GM21381 (cell line): ENCODE measurements around the gene TAF10.

Experiments used
- ATAC-seq: cut with Tn5 transposase; IDR thresholded peaks from one replicate; pipeline ENCODE4 v1.9.1; 2021; ENCODE audit warnings: mild to moderate bottlenecking, moderate library complexity; ENCODE audit not compliant: unreplicated experiment

Gene TAF10

DNA sequence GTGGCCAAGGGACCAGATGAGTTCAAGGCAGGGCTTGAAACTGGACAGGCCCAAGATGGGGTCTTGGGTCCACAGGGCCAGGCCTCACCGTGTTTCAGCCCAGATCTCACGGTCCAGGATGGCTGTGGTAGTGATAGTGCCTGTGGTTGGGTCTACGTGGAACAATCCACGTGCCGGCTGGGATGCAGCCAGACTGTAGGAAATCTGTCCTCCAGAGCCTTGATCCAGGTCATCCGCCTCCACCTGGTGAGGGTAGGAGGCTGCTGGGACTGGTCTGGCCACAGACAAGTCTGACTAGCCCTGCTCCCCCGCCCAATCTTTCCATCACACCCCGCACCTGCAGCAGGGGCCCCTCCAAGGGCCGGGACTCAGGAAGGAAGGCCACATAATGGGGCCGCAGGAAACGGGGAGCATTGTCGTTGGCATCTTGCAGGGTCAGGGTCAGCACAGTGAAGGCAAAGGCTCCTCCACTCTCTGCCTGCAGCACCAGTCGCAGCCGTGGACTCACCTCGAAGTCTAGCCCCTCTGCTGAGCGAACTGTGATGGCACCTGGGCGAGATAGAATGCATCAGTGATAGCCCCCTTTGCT, 13.9 kb upstream of the TAF10 start:
- no peak for ATAC-seq

DNA sequence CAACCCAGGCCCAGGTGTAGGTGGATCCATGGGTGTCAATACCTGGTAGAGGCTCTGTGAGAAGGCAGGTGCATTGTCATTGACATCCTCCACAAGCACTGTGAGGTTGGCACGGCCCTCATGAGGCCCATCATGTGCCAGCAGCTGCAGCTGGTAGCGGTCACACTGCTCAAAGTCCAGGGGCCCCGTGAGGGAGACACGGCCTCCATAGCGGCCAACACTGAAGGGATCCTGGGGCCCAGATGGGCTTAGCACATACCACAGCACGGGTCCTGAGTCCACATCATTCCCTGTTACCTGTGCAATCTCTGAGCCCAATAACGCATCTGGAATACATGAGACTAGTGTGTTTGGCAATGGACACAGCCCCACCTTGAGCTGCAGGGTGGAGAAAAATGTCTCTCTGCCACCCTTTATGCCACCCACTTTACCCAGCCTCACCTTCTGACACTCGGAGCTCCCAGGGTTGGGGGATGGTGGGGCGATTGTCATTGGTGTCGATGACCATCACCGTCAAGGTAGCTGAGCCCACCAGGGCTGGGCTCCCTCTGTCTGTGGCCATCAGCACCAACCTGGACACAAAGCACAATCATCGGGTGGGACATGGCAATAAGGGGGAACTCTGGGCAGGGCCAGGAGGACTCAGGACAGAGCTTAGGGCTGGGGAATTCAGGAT, 13.3 kb upstream of the TAF10 start:
- ATAC-seq = no peak

DNA sequence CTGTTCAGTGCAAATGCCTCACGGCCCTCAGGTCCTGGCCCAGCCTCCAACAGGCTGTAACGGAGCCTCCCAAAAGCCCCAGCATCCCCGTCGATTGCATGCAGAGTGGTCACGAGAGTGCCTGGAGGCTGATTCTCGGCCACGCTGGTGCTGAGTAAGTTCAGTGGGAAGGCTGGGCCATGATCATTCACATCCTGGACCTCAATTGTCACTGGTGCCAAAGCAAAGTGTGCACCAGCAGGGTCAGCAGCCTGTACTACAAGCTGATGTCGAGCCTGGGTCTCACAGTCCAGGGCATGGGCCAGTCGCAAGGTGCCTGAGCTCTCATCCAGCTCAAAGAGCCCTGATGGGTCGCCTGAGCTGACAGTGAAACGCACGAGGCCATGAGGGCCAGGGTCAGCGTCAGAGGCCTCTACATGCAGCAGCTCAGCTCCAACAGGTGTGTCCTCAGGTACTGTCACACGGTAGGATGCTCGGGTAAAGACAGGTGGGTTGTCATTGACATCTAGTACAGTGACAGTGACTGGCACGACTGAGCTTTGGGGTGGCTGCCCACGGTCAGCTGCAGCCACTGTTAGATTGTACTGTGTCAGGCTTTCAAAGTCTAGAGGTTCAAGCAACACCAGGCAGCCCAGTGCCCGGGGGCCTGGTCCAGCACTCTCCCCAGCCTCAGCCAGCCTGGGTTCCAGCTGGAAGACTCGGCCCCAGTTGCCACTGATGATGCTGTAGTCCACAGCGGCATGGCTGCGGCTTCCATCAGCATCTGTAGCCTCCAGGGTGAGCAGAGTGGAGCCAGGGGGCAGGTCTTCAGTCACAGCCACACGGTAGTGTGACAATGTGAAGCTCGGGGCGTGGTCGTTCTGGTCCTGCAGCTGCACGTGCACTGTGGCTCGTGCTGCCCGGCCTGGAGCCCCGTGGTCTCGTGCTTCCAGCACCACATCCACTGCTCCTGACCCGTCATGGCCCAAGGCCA, 11.7 kb upstream of the TAF10 start:
- ATAC-seq = no peak

DNA sequence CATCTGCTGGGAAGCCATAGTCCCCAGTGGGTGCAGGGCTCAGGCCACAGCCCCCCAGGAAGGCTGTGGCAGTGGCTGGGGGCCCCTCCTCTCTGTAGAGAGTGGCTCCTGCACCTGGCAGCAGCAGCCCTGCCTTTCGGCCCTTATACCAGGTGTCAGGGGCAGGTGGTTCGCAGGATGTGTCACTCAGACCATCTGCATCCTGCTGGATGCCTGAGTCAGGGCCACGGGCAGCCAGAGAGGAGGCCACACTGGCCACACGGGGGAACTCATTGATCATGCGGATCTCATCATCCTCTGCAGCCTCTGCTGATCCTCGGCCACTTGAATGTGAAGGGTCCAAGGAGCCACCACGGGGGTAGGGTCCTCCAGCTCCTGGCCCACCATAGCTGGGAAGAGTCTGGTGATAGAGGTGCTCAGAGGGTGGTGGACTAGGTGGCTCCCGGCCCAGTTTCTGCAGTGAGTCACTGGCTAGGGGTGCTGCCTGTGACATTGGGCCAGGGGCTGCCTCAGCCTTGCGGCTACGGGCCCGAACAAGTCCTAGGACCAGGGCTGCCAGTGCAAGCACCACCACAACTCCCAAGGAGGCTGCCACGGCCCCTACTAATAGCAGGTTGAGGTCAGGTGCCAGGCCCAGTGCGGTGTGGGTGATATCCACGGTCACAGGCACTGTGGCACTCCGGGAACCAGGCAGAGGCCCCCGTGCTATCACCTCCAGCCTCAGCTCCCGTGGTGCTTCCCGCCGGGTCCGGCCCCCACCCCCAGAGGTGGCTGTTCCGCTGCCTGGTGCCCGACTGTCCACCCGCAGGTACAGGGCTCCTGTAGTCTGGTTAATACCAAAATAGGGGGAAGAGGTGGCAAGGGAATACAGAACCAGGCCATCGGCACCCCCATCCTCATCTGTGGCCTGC, 10.5 kb upstream of the TAF10 start:
- no peak for ATAC-seq

DNA sequence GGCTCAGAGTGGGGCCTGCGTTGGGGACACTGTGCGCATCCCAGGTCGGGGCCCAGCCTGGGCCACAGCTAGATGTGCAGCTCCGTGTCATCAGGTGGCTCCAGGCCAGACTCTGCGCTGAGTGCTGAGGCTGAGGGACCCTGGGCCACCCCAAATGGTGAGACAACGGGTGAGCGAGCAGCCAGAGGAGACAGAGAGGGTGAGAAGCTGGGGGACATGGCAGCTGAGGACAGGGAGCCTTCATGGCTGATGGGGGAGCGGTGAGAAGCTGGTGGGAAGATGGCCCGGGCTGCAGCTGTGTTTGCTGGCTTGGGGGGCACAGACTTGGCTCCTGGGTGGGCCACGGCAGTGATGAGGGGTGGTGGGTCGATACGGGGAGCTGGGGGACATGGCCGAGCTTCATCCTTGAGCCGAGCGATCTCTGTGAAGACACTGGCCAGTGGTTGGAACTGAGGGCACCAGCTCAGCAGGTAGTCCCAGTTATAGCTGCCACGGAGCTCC, 9.7 kb upstream of the TAF10 start:
- ATAC-seq = no peak

DNA sequence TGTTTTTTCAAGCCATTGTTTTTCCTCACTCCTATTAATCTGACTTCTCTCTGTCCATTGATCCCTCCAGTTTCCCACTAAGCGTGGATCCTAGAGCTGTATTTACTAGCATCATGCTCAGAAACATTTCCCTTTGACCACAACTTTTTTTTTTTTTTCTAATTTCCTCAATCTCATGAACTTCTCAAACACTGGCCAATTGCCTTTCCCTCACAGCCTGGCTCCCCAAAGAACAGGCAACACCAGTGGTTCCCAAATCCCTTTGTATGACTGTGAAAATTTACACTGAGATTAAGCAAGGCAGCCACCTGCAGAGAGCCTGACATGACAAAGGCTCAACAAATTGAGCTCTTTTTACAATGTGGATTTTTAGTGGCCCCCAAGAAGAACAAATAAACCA, 8.6 kb upstream of the TAF10 start:
- ATAC-seq = no peak

DNA sequence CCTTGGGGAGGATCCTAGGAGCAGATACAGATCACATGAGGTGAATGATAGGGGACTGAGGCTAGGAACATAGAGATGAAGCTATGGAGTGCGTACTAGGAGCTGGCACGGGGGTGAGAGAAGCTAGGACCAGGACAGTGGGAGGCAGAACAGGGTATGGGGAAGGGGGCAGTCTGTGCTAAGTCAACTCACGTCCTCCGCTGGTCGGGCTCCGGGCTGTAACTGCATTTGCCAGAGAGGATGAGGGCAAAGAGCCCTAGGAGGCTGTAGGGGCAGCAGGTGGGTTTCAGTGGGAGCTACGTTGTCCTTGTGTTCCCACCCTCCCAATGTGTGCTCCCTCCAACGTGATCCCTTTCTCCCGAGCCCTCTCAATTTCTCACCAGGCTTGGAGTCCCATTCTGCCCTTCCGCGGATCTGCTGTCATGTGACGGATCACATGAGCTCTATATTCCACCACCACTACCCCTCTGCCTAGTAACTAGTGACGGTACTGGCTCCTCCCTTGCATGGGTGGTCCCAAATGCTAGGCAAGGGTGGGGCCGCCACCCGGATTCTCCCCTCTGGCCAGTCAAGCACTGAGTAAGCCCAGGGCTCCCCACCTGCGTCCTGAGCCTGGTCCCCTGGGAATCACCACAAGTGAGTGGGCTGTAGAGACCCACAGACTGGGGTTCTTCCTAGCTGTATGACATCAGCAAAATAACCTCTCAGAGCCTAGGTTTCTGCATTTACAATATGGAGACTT, 7.2 kb upstream of the TAF10 start, which contains the start of gene TPP1:
TSS of gene TPP1 (minus strand) at position 419 of the 742 bp plus-strand sequence. CDS start at position 397, 22 bp downstream.
- ATAC-seq = peak; percentile 98

DNA sequence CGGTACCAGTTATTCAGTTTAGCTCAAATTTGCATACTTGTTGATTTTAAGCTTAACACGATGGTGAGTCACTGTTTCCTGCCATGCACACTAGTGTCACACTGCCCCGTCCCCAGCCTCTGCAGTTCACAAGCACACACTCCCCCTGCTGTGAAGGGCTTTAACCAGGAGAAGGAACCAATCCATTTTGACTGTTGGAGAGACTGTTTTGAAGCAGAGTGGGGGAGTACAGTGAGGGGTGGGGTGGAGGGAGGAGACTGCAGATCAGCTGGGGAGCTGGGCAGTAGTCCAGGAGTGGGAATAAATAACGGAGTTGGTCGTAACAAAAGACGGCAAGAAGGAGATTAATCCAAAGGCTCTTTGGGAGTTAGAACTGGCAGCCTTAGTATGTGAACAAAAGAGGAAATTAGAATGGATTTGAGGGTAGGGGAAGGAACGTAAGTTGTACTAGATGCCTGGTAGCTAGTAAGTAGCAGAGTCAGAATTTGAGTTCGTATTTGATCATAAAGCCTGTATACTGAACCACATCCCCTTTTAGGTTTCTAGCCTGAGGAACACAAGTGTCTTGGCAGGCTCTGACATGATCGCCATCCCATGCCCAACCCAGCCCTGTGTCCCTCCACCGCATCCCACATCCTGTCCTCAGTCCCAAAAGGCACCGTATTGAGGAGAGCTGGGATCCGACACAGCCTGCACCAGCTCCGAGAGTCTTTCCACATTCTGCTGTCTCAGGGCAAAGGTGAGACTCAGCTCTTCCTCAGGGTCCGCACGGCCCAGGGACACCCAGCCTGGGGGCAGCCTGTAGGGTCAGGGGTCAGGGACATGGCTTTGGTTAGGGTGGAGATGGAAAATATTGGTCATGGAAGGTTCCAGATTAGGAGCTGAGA, 6.3 kb upstream of the TAF10 start:
- ATAC-seq = peak; percentile 15

DNA sequence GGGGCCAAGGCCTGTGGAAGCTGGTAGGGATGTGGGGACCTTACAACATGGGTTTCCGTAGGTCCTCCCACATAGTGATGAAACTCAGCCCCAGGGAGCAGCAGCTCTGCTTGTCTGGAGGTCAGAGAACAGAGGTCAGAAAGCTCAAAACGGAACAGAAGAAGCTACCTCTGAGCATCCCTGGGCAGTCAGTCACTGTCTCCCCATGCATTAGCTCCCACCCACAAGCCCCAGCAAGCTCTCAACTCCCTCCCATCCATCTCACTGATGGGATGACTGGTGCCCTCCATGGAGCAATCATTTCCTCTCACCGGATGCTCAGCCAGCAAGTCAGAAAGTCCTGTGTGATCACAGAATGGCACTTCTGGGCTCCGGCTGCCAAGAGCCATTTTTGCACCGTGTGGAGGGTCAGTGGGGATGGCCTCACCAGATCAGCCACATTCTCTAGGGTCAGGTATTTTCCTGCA, 5.3 kb upstream of the TAF10 start:
- no peak for ATAC-seq

DNA sequence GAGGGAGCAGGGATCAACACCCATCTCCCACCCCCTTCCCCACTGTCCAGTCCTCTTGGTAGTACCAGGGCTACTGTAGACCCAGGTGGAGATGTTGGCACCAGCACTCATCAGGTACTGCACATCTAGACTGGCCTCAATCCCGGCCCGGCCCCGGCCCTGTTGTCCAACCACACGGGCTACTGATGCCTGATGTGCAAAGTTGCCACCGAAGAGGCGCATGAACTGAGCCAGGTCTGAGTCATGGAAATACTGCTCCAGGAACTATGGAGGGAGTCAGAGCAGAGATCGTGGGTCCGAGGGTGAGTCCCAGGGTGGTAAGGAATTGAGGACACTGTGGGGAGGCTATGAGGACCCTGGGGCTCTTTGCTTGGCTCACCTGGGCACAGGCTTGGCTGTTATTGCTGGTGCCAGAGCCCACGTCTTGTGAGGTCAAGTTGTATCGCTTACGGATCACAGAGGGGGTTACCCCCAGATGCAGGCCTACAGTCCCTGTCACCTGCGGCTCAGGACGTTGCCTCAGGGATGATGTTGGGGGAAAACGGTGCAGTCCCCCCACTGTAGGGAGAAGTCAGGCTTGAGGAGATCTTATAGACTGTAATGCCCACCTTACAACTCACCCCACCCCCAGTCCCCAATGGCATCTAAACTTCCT, 4.7 kb upstream of the TAF10 start:
- ATAC-seq = no peak

DNA sequence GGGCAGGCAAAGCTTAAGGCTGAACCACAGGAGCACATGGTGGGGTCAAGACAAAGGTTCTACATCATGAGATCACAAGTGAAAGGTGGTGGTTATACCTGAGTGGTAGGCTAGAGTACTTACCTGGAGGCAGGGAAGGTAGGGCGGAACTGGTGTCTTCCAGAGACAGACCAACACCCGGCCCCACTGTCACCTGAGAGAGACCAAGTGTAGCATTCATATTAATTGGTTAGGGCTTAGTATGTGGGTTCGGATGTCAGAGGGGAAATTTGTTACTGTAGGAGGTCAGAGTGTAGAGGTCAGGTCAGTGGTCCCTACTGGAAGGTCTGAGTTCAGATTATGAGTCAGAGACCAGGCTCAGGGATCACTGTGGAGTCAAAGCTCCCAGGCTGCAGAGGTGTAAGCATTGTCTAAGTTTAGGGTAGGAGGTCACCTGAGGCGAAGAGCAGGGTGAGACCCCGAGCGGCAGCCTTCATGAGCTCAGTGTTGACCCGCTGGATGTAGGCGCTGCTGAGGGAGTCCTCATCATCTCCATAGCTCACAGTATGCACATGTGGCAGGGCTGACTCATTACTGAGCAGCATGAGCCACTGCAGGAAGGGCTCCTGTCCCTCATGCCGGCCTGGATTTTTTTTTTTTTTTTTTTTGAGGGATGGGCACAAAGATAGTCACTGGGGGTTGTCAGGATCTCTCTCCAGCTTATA, 4.0 kb upstream of the TAF10 start:
- ATAC-seq = no peak

DNA sequence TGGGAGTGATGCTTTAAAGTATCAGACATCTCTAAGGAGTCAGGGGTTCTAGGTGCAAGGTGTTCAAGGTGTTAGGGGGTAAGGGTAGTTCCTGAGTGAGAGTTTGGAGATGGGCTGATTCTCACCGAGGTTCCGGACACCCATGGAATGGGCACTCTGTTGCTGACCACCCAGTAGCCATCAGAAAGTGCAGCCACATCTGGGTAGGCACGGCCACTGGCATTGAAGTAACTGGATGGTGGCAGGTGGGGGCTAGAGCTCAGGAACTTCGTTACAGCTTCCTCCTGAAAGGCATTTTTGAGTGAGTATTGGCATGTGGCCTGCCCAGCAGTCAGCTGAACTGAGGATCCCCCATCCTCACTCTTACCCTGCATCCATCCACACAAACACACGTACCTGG, 3.0 kb upstream of the TAF10 start:
- ATAC-seq = no peak

DNA sequence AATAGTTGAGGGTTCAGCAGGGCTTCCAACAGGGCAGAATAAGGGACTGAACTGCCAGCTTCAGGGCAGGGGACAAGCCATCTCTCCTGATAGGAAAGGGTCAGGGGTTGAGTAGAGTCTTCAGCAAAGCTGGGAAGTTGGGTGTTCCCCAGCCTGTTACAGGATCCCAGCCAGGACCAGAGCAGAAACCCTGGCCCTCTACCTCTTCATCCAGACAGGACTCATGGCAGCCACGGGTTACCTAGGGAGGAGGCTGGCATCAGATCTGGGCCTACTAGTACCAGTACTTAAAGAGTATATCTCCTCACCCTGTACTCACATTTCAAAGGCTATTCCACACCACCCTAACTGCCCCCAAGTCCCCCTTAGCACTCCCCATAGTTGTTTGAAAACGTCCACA, 2.4 kb upstream of the TAF10 start:
- ATAC-seq = no peak

DNA sequence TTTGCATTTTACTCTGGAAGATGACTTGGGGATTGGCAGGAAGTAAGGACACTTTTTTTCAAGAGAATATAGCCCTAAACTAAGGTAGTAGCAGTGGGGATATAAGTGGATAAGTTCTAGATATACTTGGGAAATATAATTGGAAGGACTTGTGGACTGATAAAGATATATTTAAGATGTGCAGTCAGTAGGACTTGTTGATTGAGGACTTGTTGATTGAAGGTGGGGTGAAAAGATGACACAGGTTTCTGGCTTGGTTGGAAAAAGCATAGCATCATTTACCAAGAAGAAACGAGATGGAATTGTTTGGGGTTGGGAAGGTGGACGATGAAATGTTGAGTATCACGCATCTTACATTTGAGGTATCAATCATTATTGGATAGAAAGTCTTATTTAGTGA, 1.5 kb upstream of the TAF10 start:
- ATAC-seq = no peak

DNA sequence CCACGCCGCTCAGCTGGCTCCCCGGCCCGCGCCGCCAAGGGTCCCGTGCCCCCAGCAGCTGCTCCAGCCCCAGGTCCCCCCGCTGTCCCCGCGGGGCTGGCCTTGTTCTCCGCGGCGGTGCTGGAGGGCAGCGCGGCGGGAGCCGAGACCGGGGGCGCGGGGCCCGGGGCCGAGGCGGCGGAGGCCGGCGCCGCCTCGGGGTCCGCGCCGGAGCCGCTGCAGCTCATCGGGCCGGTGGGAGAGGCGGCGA, 128 bp downstream of the TAF10 start:
- ATAC-seq = peak; percentile 7

DNA sequence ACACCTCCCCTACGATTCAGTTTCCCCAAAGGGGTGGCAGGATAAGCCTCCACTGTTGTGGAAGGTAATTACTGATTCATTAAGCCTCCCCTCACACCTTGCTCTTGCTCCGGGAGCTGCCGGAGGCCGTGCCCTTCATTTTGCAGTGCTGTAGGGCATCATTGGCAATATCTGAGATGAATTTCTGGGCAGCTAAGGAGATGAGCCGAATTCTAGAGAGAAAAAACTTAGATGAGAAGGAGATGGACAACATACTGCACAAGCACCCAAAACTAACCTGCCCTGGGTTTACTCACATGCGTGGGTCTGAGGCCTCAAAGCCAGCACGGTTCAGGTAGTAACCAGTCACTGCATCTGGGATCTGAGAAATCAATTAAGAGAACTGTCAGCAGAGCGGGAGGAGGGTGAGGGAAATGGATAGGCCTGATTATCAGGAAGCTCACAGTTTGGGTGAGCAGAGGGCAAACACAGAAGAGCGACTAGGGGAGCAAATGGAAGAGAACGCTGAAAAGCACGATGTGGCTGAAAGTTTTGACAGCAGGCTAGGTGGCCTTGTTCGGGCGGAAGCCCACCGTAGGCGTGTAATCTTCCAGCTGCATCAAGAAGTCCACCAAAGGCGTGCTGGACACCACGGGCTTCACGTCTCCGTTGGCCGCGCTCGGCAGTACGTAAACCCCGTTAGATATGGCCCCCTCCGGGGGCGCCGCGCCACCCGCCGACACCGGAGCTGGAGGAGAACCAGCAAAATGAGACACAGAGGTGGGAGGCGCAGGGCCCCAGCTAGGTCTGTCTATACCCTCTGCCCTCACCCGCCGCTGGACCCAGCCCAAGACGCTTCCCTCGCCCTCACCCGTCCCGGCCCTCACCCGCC, 689 bp downstream of the TAF10 start:
- ATAC-seq = no peak

DNA sequence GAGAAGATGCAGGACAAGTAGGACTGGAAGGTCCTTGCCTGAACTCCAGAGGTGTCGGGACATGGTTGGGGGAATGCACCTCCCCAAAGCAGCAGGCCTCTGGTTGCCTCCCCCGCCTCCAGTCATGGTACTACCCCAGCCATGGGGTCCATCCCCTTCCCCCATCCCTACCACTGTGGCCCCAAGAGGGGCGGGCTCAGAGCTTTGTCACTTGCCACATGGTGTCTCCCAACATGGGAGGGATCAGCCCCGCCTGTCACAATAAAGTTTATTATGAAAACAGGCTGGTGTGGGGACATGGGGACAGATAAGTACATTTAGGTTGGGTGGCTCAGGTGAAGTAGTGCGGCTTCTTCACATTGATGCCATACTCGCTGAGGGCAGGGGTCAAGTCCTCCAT, 1.4 kb downstream of the TAF10 start:
- ATAC-seq = no peak
